Stimulated activated CD4-positive, alpha-beta T cell treated with anti-CD3 and anti-CD28 coated beads, TNF-alpha, amount 100 ng/mL, for 1 hour (primary cell): ENCODE measurements around the gene AKR1B1.
"Not testable (repeated sequence)": the region's sequence is repeated elsewhere in the genome, so short reads cannot be mapped to it uniquely, and the experiment has no call there.

Source experiments
- DNase-seq, 3 donors: peaks; one replicate each; pipeline ENCODE4 v3.0.0-alpha.2; 2020; ENCODE audit warnings: low read depth in 3 of 3, low spot score in 1 of 3

AKR1B1 gene

DNA sequence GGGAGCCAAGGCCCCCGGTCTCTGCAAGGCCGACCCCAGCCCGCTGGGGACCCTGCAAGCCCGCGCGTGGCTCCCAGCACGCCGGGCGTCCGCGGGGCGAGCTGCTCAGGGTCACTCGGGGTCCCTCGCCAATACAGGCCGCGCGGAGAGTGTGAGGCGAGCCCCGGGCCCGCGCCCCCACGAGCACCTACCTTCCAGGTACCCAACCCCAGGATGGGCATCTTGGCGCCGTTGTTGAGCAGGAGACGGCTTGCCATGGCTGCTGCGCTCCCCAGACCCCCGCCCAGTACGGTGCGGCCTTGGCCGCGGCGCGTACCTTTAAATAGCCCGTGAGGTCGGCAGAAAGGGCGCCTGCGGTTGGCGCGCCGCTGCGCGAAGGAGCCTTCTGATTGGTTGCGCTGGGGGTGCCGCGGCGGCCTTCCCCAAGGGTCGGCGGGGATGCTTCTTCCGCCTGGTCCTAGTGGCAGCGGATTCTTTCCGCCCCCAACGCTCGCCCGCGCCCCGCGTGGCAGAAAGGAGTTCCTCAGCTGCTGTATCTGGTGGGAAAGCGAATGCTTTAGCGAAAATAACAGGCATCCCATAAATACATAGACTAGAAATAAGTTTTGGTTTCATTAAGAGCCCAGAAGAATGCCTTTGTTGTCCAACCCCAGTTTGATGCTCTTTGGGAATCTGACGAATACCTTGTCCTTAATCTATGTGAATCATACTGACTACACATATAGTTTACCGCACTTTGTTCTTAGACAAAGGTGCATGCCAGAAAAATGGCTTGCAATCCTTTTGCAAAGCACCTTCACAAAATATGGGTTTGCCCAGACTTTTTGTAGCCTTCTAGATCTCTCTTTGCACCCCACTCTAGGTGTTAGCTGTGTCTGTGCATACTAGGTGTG lies at the start of gene AKR1B1:
Gene AKR1B1 (minus strand): TSS at position 295 of the 893 bp plus-strand sequence. CDS start 38 bp downstream, at position 257.
- DNase-seq: peak; percentile 50 to 72 (median 70)

DNA sequence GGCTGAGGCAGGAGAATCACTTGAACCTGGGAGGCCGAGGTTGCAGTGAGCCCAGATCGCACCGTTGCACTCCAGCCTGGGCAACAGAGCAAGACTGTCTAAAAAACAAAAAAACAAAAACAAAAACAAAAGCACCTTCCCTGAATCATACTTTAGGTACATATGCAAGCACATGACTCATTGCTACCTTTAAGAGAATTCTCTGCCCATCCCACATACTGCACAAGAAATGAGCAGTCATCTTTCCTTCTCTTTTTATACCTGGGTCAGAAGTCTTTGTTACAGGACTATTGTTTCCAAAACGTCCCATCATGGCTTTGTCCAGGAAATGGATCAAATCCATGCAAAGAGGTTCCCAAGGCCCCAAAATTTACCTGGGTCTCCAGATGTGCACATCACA lies 47.0 kb upstream of the AKR1B1 start:
- no peak for DNase-seq

DNA sequence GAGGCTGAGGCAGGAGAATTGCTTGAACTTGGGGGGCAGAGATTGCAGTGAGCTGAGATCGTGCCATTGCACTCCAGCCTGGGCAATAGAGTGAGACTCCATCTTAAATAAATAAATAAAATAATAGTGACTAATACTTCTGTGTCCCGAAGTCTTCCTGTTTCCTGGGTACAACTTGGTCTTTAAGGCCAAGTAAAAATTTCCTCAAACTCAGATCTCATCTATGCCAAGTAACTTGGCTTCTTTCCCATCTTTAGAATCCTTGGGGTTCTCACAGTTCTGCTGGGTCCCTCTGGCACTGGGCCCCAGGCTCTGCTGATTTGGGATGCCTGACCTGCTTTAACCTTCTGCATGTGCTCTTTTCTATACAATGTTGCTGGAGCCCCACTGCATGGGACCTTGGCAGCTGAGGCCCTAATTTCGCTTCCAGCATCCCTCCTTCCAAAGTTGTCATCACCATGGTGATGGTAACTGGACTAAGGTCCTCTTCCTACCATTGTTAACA lies 45.8 kb upstream of the AKR1B1 start:
- DNase-seq: no peak

DNA sequence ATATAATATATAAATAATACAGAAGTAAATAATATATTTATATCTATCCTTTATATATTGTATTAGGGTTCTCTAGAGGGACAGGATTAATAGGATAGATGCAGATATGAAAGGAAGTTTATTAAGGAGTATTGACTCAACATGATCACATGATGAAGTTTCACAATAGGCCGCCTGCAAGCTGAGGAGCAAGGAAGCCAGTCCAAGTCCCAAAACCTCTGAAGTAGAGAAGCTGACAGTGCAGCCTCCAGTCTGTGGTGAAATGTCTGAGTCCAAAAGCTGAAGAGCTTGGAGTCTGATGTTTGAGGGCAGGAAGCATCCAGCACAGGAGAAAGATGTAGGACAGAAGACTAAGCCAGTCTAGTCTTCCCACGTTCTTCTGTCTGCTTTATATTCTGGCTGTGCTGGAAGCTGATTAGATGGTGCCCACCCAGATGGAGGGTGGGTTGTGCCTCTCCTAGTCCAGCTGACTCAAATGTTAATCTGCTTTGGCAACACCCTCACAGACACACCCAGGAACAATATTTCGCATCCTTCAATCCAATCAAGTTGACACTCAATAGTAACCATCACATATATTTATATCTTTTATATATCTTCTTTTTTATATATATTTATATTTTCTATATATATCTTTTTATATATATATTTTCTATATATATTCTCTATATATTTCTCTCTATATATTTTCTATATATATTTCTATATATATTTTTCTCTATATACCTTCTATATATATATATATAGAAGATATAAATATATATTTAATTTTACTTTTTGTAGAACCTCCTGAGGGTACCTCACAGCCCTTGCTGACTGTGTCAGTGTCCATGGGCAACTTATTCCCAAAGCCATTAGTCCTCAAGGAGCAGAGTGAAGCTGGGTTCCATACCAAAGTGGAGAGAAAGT lies 43.8 kb upstream of the AKR1B1 start:
- DNase-seq: no peak

DNA sequence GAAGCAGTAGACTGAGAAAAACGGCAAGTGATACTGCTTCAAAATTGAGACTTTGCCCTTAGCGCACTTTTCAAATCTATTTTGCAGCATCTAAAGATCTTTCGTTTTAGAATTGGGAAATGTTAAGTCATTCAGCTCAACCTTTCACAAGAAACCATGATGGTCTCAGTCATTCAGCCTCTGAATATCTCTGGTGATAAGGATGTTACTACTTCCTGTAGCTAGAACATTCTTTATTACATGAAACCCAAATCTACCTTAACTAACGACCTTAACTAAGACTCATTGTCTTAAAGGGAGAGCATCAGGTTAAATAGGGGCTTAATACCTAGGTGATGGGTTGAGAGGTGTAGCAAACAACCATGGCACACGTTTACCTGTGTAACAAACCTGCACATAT lies 42.1 kb upstream of the AKR1B1 start:
- no peak for DNase-seq

DNA sequence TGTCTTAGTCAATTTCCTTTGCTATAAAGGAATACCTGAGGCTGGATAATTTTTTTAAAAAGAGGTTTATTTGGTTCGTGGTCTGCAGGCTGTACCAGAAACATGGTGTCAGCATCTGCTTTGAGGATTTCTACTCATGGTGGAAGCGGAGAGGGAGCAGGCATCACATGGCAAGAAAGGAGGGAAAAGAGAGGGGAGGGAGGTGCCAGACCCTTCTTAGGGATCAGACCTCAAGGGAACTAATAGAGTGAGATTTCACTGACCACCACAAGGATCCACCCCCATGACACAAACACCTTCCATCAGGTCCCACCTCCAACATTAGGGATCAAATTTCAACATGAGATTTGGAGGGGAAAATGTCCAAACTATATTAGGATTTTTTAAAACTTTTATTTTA lies 41.5 kb upstream of the AKR1B1 start:
- no peak for DNase-seq

DNA sequence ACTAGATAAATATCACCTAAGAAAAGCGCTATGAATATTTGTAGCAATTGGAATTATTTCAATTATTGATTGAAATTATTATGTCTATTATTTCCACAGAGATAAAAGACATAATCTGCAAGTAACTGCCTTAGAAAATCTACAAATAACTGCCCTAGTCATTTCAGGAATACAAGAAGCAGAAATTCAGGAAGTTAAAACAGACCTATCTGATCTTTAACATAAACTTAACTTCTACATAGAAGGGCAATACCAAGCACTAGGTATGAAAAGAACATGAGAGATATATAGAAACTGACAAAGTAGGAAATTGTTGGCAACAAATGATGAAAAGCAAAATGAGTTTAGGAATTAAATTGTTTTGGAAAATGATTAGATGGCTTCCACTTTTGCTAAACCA lies 36.6 kb upstream of the AKR1B1 start:
- DNase-seq: no peak

DNA sequence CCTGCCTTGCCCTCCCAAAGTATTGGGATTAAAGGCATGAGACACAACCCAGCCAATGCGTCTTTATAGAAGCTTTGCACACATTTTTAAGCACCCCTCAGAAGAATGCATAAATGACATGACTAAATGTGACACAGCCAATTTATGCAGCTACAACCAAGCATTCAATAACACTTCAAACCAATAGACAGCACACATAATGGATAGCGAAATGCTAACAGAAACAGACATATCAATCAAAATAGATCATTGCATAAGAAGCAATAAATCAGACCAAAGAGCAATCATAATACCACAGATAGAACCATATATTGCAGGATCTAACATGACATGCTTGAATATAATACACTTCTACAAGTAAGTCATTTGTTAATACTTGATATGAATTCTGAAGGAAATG lies 34.2 kb upstream of the AKR1B1 start:
- DNase-seq: no peak

DNA sequence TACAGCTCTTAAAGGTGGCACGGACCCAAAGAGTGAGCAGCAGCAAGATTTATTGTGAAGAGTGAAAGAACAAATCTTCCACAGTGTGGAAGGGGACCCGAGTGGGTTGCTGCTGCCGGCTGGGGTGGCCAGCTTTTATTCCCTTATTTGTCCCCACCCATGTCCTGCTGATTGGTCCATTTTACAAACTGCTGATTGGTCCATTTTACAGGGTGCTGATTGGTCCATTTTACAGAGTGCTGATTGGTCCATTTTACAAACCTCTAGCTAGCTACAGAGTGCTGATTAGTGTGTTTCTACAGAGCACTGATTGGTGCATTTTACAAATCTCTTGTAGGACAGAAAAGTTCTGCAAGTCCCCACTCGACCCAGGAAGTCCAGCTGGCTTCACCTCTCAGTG lies 28.8 kb upstream of the AKR1B1 start:
- not testable (repeated sequence) for DNase-seq

DNA sequence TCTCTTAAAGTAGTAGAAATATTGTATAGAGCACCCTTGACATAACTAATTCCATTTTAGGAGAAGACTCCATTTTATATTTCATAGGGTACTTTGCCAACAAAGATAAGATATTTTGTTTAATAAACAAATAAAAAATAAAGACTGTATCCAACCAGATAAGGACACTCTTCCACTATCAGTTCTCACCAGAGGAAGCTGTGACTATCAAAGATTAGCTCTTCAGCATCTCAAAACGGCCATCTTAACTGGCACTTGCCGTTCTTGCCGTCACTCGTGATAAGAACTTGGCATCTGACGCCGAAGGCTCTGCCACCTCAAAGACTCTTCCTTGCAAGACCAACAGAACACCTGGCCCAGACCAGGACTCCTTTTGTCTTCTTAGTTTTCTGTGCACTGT lies 26.3 kb upstream of the AKR1B1 start:
- DNase-seq: no peak

DNA sequence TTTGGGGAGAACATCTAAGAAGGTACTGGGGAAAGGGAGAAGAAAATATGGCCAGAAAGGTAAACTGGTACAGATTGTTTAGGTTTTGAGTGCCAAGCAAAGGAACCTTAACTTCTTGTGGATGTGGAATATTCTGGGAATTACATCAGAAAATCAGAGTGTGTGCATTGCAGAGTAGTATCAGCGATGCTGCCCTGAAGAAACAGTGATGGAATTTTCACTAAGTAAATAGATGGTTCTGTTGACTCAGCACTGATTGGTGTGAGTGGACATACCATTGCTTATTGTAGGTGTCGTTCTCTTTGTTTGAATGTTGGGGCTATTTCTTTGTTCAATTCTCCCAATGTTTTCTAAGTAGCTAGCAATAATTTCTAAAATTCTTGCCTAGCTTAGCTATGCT lies 24.4 kb upstream of the AKR1B1 start:
- no peak for DNase-seq

DNA sequence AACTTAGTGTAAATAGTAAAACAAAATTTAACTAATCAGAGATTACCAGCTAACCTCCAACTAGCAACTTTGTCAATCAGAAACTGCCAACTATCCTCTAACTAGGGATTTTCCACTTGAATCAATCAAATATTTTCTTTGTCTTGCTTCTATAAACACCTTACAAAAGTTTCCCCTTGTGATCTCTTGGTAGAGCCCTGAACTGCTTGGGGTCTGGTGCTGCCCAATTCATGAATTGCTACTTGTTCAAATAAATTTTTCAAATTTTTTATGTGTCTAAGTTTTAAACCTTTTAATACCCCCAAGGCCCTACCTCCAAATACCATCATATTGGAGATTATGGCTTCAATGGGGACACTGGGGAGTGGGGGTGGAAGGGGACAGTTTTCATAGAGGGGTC lies 24.0 kb upstream of the AKR1B1 start:
- DNase-seq: no peak

DNA sequence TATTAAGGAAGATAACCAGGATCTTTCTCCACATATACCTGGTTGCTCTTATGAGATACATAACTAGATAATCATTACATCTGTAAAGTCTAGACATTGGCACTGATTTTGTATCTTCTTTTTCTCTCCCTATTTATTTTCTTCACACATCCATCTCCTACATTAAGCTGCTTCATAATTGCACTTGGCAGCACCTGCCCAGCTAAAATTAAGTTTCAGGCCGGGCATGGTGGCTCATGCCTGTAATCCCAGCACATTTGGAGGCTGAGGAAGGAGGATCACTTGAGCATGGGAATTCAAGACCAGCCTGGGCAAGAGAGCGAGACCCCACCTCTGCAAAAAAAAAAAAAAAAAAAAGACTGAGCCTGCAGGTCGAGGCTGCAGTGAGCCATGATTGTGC lies 22.3 kb upstream of the AKR1B1 start:
- no peak for DNase-seq

DNA sequence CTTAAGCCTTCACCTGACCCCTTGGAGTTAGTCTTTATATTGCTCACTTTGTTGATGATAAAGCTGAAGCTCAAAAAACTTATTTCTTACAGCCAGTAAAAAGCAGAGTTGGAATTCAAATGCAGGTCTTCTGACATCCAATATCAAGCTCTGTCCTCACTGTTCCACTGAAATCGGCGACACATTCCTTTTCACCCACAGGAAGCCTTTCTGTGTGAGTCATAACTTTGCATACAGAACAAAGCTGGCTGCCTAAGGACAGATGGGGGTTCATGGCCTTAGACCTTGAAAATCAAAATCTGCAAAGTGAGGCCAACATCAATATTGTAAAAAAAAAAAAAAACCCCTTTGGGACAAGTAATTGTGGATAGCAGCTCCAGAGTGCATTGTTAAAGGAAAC lies 21.8 kb upstream of the AKR1B1 start:
- no peak for DNase-seq

DNA sequence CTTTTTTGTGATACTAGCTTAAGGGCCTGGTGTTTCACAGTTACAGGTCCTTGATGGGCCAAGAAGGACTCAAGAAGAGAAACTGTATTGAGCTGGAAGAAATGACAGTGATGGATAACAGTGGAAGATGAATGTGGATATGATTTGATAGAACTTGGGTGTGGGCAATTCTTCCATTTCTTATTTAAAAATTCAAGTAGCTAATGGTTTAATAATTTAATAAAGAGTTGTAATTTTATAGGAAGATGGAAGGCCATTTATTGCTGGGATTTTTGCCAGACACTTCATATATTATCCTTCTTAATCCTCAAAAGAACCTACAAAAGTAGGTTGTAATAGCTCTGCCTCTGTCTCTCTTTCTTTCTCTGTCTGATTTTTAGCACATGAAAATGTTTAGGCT lies 21.3 kb upstream of the AKR1B1 start:
- no peak for DNase-seq

DNA sequence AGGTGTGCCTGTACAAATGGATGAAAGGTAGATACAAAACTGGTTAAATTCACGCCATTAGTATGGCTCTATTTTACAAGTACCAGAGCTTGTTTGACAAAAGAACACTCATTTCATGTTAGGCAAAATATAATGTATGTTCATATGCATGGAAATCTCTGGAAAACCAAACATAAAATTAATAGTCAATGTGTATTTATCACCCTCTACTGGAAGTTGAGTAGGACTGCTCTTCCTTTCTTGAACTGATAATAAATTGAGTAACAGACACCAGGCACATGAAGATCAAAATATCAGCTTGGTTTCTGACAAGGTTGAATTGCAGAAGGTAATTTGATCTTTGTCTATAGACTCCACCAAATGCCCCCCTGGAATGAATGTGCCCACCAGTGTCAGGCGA lies 19.8 kb upstream of the AKR1B1 start:
- no peak for DNase-seq

DNA sequence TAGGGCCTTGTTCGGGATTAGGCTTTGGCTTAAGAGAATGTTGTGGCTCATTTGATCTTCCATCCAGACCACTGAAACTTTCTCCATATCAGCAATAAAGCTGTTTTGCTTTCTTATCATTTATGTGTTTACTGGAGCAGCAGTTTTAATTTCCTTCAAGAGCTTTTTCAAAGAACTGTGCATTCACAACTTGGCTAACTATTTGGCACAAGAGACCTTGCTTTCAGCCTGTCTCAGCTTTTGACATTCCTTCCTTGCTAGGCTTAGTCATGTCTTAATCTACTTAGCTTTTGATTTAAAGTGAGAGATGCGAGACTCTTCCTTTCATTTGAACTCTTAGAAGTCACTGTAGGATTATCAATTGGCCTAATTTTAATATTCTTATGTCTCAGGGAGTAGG lies 19.1 kb upstream of the AKR1B1 start:
- no peak for DNase-seq

DNA sequence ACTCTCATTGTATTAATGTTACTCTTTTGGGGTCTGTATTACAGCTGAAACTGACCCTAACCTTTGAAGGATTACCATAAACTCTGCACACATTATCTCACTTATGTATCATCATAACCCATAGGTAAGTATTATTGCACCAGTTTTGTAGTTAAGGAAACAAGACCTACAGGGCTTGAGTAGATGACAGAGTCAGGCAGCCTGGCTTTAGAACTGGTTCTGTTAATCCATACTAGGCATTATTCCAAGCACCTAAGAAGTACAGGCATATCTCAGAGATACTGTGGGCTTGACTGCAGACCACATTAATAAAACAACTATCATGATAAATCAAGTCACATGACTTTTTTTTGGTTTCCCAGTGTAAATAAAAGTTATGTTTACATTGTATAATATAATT lies 17.1 kb upstream of the AKR1B1 start:
- DNase-seq: no peak

DNA sequence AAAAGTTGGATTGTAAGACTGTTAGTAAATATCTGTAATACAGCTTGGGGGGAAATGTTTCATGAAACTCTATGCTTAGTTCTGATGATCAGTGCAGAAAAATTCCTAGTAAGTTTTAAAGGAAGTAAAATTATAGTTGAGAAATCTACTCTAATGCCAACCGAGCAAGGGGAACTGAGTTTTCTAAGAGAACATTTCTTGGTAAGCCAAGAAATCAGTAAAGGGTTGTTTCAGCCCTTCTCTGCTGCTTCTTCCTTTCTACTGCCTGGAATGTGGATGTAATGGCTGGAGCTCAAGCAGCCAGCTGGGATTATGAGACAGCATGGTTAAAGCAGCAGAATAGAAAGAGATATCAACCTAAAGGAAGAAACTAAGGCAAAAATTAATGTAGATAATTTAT lies 15.9 kb upstream of the AKR1B1 start:
- DNase-seq: no peak

DNA sequence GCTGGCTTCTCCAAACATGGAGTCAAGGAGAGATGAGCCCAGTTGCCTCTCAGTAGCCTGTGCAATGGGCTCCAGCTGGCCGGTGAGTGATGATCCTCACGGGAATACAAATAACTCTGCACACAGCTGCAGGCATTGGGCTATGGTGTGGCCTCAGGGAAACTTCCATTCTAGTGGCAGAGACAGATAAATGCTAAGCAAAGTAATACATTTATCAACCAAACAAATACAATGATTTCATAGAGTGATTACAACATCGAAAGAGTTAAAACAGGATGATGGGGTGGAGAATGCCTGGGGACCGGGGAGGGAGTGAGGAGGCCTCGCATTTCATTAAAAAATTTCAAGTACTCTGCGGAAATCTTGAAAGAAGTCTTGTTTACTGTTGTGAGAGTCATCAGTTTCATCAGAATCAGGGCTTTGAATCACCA lies 15.0 kb upstream of the AKR1B1 start:
- DNase-seq: no peak

DNA sequence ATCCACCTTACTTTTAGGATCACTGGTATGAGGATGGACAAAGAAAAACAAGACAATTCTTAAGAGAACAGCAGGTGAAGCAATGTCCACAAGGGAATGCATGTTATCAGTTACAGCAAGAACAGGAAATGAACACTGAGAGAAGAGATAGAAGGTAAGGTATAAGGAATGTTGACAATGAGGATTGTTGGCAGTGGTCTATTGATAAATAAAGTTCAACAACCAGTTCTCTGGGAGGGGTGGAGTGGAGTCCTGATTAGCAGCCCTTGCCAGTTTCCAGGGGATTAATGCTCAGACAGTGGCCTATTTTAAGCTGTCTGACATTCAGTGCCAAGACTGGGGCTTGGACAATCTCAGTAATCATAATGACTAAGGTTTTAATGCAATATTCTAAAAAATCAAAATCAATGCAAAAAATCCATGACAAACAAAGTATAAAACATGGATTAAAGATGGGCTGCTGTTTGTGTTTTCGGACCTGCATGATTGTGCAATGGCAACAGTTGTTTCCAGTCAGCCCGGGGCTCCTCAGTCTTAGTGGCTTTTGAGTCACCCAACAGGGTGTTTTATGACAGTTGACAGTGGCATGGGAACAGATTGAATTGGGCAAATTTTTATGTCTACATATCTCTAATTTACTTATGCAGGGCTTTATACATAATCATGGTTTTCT lies 13.8 kb upstream of the AKR1B1 start:
- no peak for DNase-seq
